ENCODE data around the gene BPNT1.

The BPNT1 gene, protein sequence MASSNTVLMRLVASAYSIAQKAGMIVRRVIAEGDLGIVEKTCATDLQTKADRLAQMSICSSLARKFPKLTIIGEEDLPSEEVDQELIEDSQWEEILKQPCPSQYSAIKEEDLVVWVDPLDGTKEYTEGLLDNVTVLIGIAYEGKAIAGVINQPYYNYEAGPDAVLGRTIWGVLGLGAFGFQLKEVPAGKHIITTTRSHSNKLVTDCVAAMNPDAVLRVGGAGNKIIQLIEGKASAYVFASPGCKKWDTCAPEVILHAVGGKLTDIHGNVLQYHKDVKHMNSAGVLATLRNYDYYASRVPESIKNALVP

GRCh38 chr1:220089650-220090556, at the start of gene BPNT1:
TSS of gene BPNT1 (minus strand) at chr1:220089788. CDS start at chr1:220079846, 9,942 bp downstream.
- DNase-seq (ENCODE audit: low read depth): peak; percentile 94
- H3K4me3 ChIP-seq (ENCODE audit: low read depth, low read length): peak within 1 kb of the TSS; percentile 96
- TF ChIP-seq CTCF (IDR thresholded peaks at IDR 0.05; ENCODE audit: low read depth, low read length): no peak
- peak; percentile 66 for TF ChIP-seq POLR2A (IDR thresholded peaks at IDR 0.05; ENCODE audit: extremely low read depth, insufficient read length)
- TF ChIP-seq MAX (IDR thresholded peaks at IDR 0.05; ENCODE audit: low read depth, low read length): 0 out of 2 replicates have a peak, but pooled peaks have one; percentile 53
- TF ChIP-seq MYC (IDR thresholded peaks at IDR 0.05; ENCODE audit: low read depth, low read length): peak; percentile 68; the same call in 1 of the 2 replicates

DNA sequence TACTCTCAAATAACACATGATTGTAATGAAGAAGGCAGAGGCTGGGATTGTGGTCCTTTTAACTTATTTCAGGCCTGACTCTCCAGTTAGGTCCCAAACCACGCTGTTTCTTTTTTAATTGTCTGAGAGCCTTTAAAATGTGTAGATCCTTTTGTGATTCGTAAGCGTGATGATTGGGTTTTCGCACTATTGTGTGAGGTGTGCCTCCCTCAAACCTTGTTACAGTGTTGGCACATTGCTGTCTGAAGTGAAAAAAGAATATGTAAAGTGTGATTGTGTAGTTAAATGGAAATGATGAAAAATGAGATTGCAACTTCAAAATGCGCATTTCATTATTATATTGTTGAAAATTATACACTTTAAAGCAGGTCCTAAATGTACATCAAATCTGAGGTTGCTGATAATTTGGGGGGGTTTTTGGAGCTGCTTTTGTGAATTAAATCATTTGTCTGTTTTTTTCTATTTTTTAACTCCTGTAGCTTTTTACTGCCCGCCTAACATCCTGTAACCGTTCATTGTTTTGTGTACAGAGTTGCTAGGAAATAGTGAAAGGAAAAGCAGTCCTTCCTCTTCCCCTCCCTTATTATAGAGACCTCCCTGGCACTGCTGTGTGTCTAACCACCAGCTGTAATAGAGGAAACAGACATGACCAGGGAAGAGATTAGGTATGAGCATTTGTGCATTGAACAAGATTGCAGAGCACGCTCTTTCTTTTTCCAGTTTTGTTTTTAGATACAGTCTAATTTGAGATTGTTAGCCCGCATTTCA, 47.6 kb upstream of the BPNT1 start:
- no peak for DNase-seq (ENCODE audit: low read depth)
- no peak for TF ChIP-seq MAX (IDR thresholded peaks at IDR 0.05; ENCODE audit: low read depth, low read length)
- no peak for TF ChIP-seq MYC (IDR thresholded peaks at IDR 0.05; ENCODE audit: low read depth, low read length)
- no peak for TF ChIP-seq CTCF (IDR thresholded peaks at IDR 0.05; ENCODE audit: low read depth, low read length)

GRCh38 chr1:220135755-220136154, 46.2 kb upstream of the BPNT1 start:
- no peak for DNase-seq (ENCODE audit: low read depth)
- H3K4me3 ChIP-seq (ENCODE audit: low read depth, low read length): no peak overlapping the region
- no peak for TF ChIP-seq MYC (IDR thresholded peaks at IDR 0.05; ENCODE audit: low read depth, low read length)
- no peak for TF ChIP-seq CTCF (IDR thresholded peaks at IDR 0.05; ENCODE audit: low read depth, low read length)
- no peak for TF ChIP-seq POLR2A (IDR thresholded peaks at IDR 0.05; ENCODE audit: extremely low read depth, insufficient read length)
- no peak for TF ChIP-seq MAX (IDR thresholded peaks at IDR 0.05; ENCODE audit: low read depth, low read length)

More for the DNA sequence above, 47.6 kb upstream of the BPNT1 start:
- H3K4me3 ChIP-seq (ENCODE audit: low read depth, low read length): no peak overlapping the region

DNA sequence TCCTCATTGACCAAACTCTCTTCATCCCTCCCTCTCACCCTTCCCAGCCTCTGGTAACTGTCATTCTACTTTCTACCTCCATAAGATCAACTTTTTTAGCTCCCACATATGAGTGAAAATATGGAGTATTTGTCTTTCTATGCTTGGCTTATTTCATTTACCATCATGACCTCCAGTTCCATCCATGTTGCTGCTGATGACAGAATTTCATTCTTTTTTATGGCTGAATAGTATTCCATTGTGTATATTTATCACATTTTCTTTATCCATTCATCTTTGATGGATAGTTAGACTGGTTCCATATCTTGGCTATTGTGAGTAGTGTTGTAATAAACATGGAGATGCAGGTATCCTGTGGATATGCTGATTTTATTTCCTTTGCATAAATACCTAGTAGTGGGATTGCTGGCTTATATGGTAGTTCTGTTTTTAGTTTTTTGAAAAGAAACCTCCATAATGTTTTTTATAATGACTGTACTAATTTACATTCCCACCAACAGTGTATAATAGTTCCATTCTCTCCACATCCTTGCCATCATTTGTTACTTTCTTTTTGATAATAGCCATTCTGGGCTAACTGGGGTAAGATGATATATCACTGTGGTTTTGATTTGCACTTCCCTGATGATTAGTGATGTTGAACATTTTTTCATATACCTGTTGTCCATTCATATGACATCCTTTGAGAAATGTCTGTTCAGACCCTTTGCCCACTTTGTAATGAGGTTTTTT, 40.1 kb upstream of the BPNT1 start:
- TF ChIP-seq MAX (IDR thresholded peaks at IDR 0.05; ENCODE audit: low read depth, low read length) (no peak), CTCF (IDR thresholded peaks at IDR 0.05; ENCODE audit: low read depth, low read length) (no peak), POLR2A (IDR thresholded peaks at IDR 0.05; ENCODE audit: extremely low read depth, insufficient read length) (no peak), MYC (IDR thresholded peaks at IDR 0.05; ENCODE audit: low read depth, low read length) (no peak)
- DNase-seq (ENCODE audit: low read depth): no peak
- H3K4me3 ChIP-seq (ENCODE audit: low read depth, low read length): no peak overlapping the region

- DNase-seq (ENCODE audit: low read depth): no peak
- TF ChIP-seq MYC (IDR thresholded peaks at IDR 0.05; ENCODE audit: low read depth, low read length) (no peak), POLR2A (IDR thresholded peaks at IDR 0.05; ENCODE audit: extremely low read depth, insufficient read length) (no peak), CTCF (IDR thresholded peaks at IDR 0.05; ENCODE audit: low read depth, low read length) (no peak), MAX (IDR thresholded peaks at IDR 0.05; ENCODE audit: low read depth, low read length) (no peak)
- H3K4me3 ChIP-seq (ENCODE audit: low read depth, low read length): no peak overlapping the region
Observed at GRCh38 chr1:220127076-220127475, 37.5 kb upstream of the BPNT1 start.

Measured in NB4 (cell line).